Lower leg skin (tissue), 4 donors: ENCODE data around the gene ARL8B. TPM values are rescaled to one million over a fixed set of nuclear protein-coding genes. Genes with fewer than 3 reads are reported as not detected.

Experiments
- DNase-seq, 2 donors: peaks; one replicate each; pipeline ENCODE4 v3.0.0-alpha.2; 2019; ENCODE audit warnings: low spot score in 2 of 2
- H3K4me3 ChIP-seq: fragments of 200-600 bp; sonication (generic); 2 replicates; pipeline ENCODE4 v1.5.1; 2017; ENCODE audit warnings: mild to moderate bottlenecking, low read depth; ENCODE audit not compliant: poor library complexity, severe bottlenecking
- POLR2A ChIP-seq, 2 donors: fragments of 450-650 bp; IDR thresholded peaks; one replicate each; pipeline ENCODE4 v1.6.1; 2016 to 2017; ENCODE audit warnings: antibody characterized with exemption in 2 of 2, mild to moderate bottlenecking in 1 of 2, moderate library complexity in 1 of 2
- WGBS, 2 donors: methylation state at CpG; one replicate each; pipeline ENCODE4 v1.1.5; 2018; 5-methylcytosine and 5-hydroxymethylcytosine counted together
- intact Hi-C: fragments of 100-400 bp; cut with DNase I; formaldehyde crosslinking; loops from one replicate; pipeline ENCODE4 v1.15.0; 2023; ENCODE audit warnings: low total_unique reads
- total RNA-seq, 4 donors: library from RNA; depleted of rRNA; stranded (reverse); fragments of >200 nt; gene quantifications; one replicate each; pipeline ENCODE4 v1.1.0, GENCODE V29; 2016
- TF ChIP-seq, protein P1 (sequence below), 3 donors: fragments of 450-650 bp; IDR thresholded peaks; one replicate each; pipeline ENCODE4 v1.5.1; 2016; ENCODE audit warnings: antibody characterized with exemption in 3 of 3, mild to moderate bottlenecking in 3 of 3, moderate library complexity in 2 of 3

The ARL8B gene
- total RNA-seq, 4 donors from 2014 or later, result 62.1 to 90.5 (median 81.5) TPM

GRCh38 chr3:5082789-5083115 lies 39.3 kb upstream of the ARL8B start:
- no peak overlapping the region for H3K4me3 ChIP-seq
- WGBS, 2 donors, result 87 to 92% methylated on average over 7 of the region's 7 CpGs
- TF ChIP-seq POLR2A (IDR thresholded peaks at IDR 0.05), result no peak
- TF ChIP-seq, protein P1, sequence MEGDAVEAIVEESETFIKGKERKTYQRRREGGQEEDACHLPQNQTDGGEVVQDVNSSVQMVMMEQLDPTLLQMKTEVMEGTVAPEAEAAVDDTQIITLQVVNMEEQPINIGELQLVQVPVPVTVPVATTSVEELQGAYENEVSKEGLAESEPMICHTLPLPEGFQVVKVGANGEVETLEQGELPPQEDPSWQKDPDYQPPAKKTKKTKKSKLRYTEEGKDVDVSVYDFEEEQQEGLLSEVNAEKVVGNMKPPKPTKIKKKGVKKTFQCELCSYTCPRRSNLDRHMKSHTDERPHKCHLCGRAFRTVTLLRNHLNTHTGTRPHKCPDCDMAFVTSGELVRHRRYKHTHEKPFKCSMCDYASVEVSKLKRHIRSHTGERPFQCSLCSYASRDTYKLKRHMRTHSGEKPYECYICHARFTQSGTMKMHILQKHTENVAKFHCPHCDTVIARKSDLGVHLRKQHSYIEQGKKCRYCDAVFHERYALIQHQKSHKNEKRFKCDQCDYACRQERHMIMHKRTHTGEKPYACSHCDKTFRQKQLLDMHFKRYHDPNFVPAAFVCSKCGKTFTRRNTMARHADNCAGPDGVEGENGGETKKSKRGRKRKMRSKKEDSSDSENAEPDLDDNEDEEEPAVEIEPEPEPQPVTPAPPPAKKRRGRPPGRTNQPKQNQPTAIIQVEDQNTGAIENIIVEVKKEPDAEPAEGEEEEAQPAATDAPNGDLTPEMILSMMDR (IDR thresholded peaks at IDR 0.05), result no peak
- DNase-seq, result peak in 1 of 2 donors; percentile 57
- intact Hi-C loops, result no loop called here

GRCh38 chr3:5084224-5084623 lies 37.9 kb upstream of the ARL8B start:
- WGBS, 2 donors, result 92 to 94% methylated on average over 5 of the region's 5 CpGs
- intact Hi-C loops, result no loop called here
- peak in 1 of 2 donors; percentile 79 for DNase-seq
- TF ChIP-seq POLR2A (IDR thresholded peaks at IDR 0.05), result no peak
- TF ChIP-seq, protein P1 (IDR thresholded peaks at IDR 0.05), result no peak
- H3K4me3 ChIP-seq, result no peak overlapping the region

DNA sequence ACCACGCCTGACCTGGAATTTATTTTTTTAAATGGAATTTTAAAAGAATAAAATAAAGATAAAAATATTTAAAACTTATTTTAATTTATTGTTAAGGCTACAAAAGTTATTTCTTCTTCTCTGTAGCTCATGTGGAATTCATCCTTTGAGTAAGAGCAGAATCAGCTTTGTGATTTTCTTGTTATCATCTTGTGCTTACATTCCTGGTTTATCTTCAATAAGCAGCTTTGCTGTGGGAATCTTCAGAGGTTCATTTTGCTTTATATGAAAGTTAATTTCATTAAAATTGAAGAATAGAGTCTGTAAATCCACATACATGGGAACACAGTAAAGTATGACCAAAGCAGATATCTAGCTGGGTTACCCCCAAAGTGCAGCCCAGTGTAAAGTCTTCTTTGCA lies 35.4 kb upstream of the ARL8B start:
- WGBS, 2 donors, result 84 to 95% methylated on average over 1 of the region's 1 CpG
- intact Hi-C loops, result no loop called here

DNA sequence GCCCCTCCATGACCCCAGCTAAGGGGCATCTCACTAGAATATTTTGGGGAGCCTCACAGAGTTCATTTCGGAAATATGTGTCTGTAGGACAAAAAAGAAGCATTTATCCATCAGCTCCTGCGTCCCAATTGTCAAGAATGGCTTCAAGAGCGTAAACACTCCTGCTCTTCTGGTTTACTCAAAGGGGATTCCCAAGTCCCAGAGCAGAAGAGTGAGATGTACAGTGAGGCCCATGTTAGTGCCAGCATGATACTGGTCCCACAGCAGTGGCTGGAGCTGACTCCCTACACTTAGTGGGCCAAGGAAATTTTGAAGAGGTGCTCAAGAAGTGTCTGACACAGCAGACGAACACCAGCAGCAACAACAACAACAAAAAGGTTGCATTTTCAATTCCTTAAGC lies 34.9 kb upstream of the ARL8B start:
- intact Hi-C loops, result no loop called here
- peak in 1 of 2 donors; percentile 3 for DNase-seq
- no peak overlapping the region for H3K4me3 ChIP-seq
- WGBS, 2 donors, result 69 to 76% methylated on average over 4 of the region's 4 CpGs
- no peak for TF ChIP-seq POLR2A (IDR thresholded peaks at IDR 0.05)
- TF ChIP-seq, protein P1 (IDR thresholded peaks at IDR 0.05), result no peak

More for the DNA sequence above, 35.4 kb upstream of the ARL8B start:
- TF ChIP-seq, protein P1 (IDR thresholded peaks at IDR 0.05), result no peak
- no peak for TF ChIP-seq POLR2A (IDR thresholded peaks at IDR 0.05)
- H3K4me3 ChIP-seq, result no peak overlapping the region
- no peak for DNase-seq

DNA sequence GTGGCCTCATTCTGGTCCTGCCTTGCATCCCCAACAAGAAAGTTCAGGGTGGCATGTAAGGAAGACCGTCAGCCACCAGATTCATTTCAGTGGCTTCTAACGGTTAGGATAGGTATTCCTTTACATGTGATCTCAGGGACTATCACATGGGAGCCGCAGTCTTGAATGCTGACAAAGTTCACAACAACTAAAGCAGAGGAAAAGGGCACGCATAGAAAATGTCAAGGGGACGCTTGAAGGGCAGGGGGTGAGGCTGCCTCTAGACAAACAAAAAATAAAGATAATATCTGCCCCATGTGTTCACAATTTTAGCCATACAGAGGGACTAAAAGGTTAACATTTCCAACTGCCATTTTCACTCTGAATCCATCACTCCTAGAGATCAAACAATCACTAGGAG lies 31.9 kb upstream of the ARL8B start:
- 86 to 95% methylated on average over 4 to 5 of the region's 5 CpGs for WGBS, 2 donors
- peak in 1 of 2 donors; percentile 13 for DNase-seq
- intact Hi-C loops, result no loop called here
- TF ChIP-seq POLR2A (IDR thresholded peaks at IDR 0.05), result no peak
- TF ChIP-seq, protein P1 (IDR thresholded peaks at IDR 0.05), result no peak
- no peak overlapping the region for H3K4me3 ChIP-seq

DNA sequence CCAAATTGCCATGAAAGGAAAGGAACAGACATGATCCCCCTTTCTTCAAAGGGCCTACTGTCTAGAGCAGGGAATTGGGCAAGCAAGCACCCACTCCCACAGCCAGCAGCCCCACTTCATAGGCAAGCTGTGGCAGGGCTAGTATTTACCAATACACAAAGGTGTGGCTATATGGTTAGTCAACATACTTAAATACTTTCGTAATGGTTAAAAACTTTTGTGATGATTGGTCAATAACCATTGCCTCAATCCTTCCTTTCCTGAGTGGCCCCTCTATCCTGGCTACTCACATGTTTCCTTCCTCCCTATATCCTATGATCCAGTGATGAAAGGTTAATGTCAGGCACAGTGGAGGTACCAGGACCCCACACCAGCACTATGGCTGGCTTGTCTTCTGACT lies 30.1 kb upstream of the ARL8B start:
- intact Hi-C loops, result no loop called here
- no peak for TF ChIP-seq POLR2A (IDR thresholded peaks at IDR 0.05)
- TF ChIP-seq, protein P1 (IDR thresholded peaks at IDR 0.05), result no peak
- no peak overlapping the region for H3K4me3 ChIP-seq
- WGBS, 2 donors, result 58 to 67% methylated on average over 1 of the region's 1 CpG
- DNase-seq, result peak in 1 of 2 donors; percentile 9
